Activated T-cell treated with anti-CD3 and anti-CD28 coated beads for 4 hours (primary cell): ENCODE data around the gene TRNT1.

Experiments used
- DNase-seq: peaks from one replicate; pipeline ENCODE4 v3.0.0-alpha.2; 2020

Gene TRNT1

GRCh38 chr3:3179407-3180094 lies 52.8 kb downstream of the TRNT1 start, which contains the start of gene CRBN:
CRBN (minus strand) TSS chr3:3179691; CDS start chr3:3179687, 4 bp downstream.
- peak; percentile 83 for DNase-seq

GRCh38 chr3:3180456-3180855 lies 53.7 kb downstream of the TRNT1 start:
- DNase-seq: no peak

- no peak for DNase-seq
Measured at GRCh38 chr3:3184876-3185275, 58.1 kb downstream of the TRNT1 start.

- no peak for DNase-seq
Measured at GRCh38 chr3:3189102-3189727, 62.5 kb downstream of the TRNT1 start.

- DNase-seq: no peak
Measured at GRCh38 chr3:3189961-3190360, 63.2 kb downstream of the TRNT1 start.

- DNase-seq: no peak
Measured at GRCh38 chr3:3191675-3192285, 65.0 kb downstream of the TRNT1 start.

GRCh38 chr3:3192286-3192675 lies 65.5 kb downstream of the TRNT1 start:
- DNase-seq: no peak

GRCh38 chr3:3194861-3195260 lies 68.1 kb downstream of the TRNT1 start:
- no peak for DNase-seq

GRCh38 chr3:3196148-3196861 lies 69.6 kb downstream of the TRNT1 start:
- no peak for DNase-seq
